Measurements from ENCODE around the gene TAS2R31. TPM values are rescaled to one million over a fixed set of nuclear protein-coding genes. Genes with fewer than 3 reads are reported as not detected.
A peak's percentile ranks its signal among the peaks of the same experiment; 100 is the strongest.

Gene TAS2R31
- total RNA-seq (2013; cell fraction: nucleolus; rRNA removed) = 125 and 128 TPM in 2 replicates
- 3.4 and 6.2 TPM in 2 replicates for total RNA-seq (2014; rRNA removed)
- 4.9 and 6.9 TPM in 2 replicates for total RNA-seq (2014; rRNA removed; fragmentation: Illumina TruSeq; extraction: Trizol)
- total RNA-seq (2021) = 2.7 and 2.9 TPM in 2 replicates
- polyA plus RNA-seq (2011; ENCODE audit: low read depth) = not detected
- polyA plus RNA-seq (2011; rRNA removed) = 1.2 and 2.7 TPM in 2 replicates
- 0.25 and 0.30 TPM in 2 replicates for polyA plus RNA-seq (2011; cell fraction: cytosol; rRNA removed)
- 3.6 and 4.1 TPM in 2 replicates for polyA plus RNA-seq (2011; cell fraction: nucleus; rRNA removed)
- 0.26 and 0.67 TPM in 2 replicates for polyA plus RNA-seq (2012)
- 0.84 TPM in 1 of 2 replicates, not detected in the other for polyA plus RNA-seq (2014; fragmentation: Illumina TruSeq; extraction: Trizol)
- polyA plus RNA-seq (2014; fragmentation: Nextera tagmentation; extraction: Ambion mirVana) = under 1 TPM; 0.09 to 0.71 TPM
- 0.40 and 0.46 TPM in 2 replicates for polyA plus RNA-seq (2014; rRNA removed)
- polyA plus RNA-seq (2016; fragmentation: Nextera tagmentation; extraction: Ambion mirVana) = under 1 TPM; 0.33 to 0.68 TPM
- polyA minus RNA-seq (2011; rRNA and poly(A)+ RNA removed) = 18.7 and 25.5 TPM in 2 replicates
- not detected in 2 replicates for polyA minus RNA-seq (2011; cell fraction: cytosol; rRNA and poly(A)+ RNA removed)
- 52.7 and 80.4 TPM in 2 replicates for polyA minus RNA-seq (2011; cell fraction: nucleus; rRNA and poly(A)+ RNA removed)
- percentile 88 among the genes with signal in this experiment for Bru-seq, nascent RNA
- BruChase-seq, experiment 1, labeled RNA remaining after a 6-hour chase = percentile 81 among the genes with signal in this experiment
- percentile 92 among the genes with signal in this experiment for BruChase-seq, experiment 2, labeled RNA remaining after a 2-hour chase
- long read RNA-seq, experiment 1 = 0 reads
- long read RNA-seq, experiment 2 = 0 reads

DNA sequence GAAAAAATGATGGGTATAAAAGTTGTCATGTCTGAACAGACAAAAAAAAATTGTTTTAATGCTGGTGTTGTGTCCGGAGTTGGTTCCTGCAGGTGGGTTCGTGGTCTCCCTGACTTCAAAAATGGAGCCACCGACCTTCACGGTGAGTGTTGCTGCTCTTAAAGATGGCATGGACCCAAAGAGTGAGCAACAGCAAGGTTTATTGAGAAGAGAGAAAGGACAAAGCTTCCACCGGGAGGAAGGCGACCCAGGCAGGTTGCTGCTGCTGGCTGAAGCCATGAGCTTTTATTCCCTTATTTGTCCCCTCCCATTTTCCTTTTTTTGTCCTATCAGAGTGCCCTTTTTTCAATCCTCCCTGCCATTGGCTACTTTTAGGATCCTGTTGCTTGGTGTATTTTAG lies at the start of gene TAS2R31:
TSS of gene TAS2R31 (minus strand) at position 101 of the 400 bp plus-strand sequence. CDS start at position 29, 72 bp downstream.
- H3K27me3 ChIP-seq (replicated peaks in 1 of 2; ENCODE audit: control insufficient read depth in 2 of 2, insufficient read depth in 2 of 2, low read length in 1 of 2) = no peaks in the 10 kb centered on the region
- H2AFZ ChIP-seq (ENCODE audit: control insufficient read depth, low read depth, low read length) = no peak within 1 kb of the TSS
- no peak for TF ChIP-seq ZBED1 (IDR thresholded peaks at IDR 0.05; ENCODE audit: borderline replicate concordance)
- no peak for TF ChIP-seq ETV6 (conservative IDR thresholded peaks at IDR 0.05 in 1 of 2, IDR thresholded peaks at IDR 0.05 in 1 of 2; ENCODE audit: borderline replicate concordance in 1 of 2, low read depth in 1 of 2)
- TF ChIP-seq, protein P1, sequence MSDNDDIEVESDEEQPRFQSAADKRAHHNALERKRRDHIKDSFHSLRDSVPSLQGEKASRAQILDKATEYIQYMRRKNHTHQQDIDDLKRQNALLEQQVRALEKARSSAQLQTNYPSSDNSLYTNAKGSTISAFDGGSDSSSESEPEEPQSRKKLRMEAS (IDR thresholded peaks at IDR 0.05; ENCODE audit: low read depth, low read length) = no peak
- TF ChIP-seq SP1 (IDR thresholded peaks at IDR 0.05; ENCODE audit: low read depth, low read length) = no peak
- TF ChIP-seq REST (IDR thresholded peaks at IDR 0.05; ENCODE audit: low read depth, low read length) = no peak
- H3K27ac ChIP-seq (ENCODE audit: control insufficient read depth, insufficient read depth) = no peak within 1 kb of the TSS
- no peaks in the 10 kb centered on the region for H3K79me2 ChIP-seq (ENCODE audit: control insufficient read depth, insufficient read depth, low read length)
- H3K4me3 ChIP-seq = no peak within 1 kb of the TSS
- BruUV-seq (replicated peaks) = no TSS peak
- WGBS (ENCODE audit: insufficient coverage, insufficient replicate concordance, low lambda C conversion rate, missing lambda C conversion rate) = 99% methylated on average over 6 of the region's 6 CpGs
- no peaks in the 10 kb centered on the region; a peak in 2 of 4 replicates for H3K36me3 ChIP-seq (ENCODE audit: control insufficient read depth in 2 of 2, insufficient read depth in 2 of 2, low read length in 1 of 2)
- ATAC-seq (no peak), FAIRE-seq (no peak), DNase-seq (ENCODE audit: low read depth, low spot score) (no peak)
- H3K9me3 ChIP-seq (replicated peaks; ENCODE audit: control insufficient read depth, insufficient read depth, low read length) = no peaks in the 10 kb centered on the region; the same call in 1 of the 3 replicates
- ChIA-PET CTCF (no interaction called here), SMC1A (ENCODE audit: uncharacterized antibody, unreplicated experiment) (no interaction called here), RAD21 (ENCODE audit: unreplicated experiment) (no interaction called here), POLR2A (no interaction called here)
- H4K20me1 ChIP-seq (ENCODE audit: control insufficient read depth, insufficient read depth) = no peaks in the 10 kb centered on the region
- intact Hi-C loops (cut with micrococcal nuclease; ENCODE audit: unreplicated experiment) = no loop called here
- in situ Hi-C loops (cut with MboI) = no loop called here
- H3K4me1 ChIP-seq (ENCODE audit: control insufficient read depth, insufficient read depth, low read length) = no peaks in the 10 kb centered on the region
- H3K9ac ChIP-seq (ENCODE audit: control insufficient read depth, insufficient read depth, low read length) = no peak within 1 kb of the TSS
- no peak within 1 kb of the TSS for H3K4me2 ChIP-seq (ENCODE audit: control insufficient read depth, insufficient read depth)
